ENCODE data around the gene MIER2. TPM values are rescaled to one million over a fixed set of nuclear protein-coding genes. Genes with fewer than 3 reads are reported as not detected.
"Not testable (repeated sequence)": the region's sequence is repeated elsewhere in the genome, so short reads cannot be mapped to it uniquely, and the experiment has no call there.

Gene MIER2
- total RNA-seq, 1 experiment from 2014 or later, result 22.8 TPM

DNA sequence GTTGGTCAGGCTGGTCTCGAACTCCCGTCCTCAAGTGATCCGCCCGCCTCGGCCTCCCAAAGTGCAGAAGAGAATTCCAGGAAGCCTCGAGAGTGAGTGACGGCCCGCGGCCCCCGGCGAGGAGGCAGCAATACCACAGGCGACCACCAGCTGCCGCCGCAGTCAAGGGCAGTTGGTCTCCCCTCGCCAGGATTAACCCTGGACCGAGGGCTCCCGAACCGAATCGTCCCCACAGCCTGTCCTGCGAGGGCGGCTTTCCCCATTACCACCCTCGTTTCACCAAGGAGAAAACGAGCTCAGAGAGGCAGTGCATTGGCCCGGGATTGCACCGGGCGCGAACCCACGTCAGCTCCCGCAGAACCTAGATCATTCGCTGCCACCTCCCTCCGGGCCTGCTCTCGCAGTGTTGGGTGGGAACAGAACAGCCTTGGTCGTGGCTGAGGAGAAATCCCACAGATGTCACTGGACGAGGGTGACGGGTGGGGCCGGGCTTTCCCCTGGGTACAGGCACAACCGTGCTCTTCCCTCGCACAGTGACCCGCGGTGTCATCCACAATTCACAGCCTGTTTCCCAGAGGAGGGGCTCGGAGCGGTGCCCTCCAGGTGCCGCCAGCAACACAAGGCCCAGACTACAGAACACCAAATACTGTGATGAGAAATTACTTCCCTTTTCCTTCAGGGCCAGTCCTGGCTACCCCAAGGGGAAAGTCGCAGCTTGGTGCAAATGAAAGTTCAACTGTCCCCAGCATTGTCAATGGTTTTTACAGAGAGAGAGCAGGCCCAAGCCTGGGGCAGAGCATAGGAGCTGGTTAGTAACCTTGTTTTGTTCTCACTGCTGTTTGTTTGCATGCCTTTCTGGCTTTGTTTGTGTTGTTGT, 39.6 kb upstream of the MIER2 start:
- TF ChIP-seq, protein P1, sequence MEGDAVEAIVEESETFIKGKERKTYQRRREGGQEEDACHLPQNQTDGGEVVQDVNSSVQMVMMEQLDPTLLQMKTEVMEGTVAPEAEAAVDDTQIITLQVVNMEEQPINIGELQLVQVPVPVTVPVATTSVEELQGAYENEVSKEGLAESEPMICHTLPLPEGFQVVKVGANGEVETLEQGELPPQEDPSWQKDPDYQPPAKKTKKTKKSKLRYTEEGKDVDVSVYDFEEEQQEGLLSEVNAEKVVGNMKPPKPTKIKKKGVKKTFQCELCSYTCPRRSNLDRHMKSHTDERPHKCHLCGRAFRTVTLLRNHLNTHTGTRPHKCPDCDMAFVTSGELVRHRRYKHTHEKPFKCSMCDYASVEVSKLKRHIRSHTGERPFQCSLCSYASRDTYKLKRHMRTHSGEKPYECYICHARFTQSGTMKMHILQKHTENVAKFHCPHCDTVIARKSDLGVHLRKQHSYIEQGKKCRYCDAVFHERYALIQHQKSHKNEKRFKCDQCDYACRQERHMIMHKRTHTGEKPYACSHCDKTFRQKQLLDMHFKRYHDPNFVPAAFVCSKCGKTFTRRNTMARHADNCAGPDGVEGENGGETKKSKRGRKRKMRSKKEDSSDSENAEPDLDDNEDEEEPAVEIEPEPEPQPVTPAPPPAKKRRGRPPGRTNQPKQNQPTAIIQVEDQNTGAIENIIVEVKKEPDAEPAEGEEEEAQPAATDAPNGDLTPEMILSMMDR (IDR thresholded peaks at IDR 0.05; ENCODE audit: unreplicated experiment), result no peak
- Mint-ChIP-seq H3K4me1 (ENCODE audit: low read depth, unreplicated experiment) (peaks cover 6% of the 10 kb centered on the region), H3K4me3 (ENCODE audit: low read depth, unreplicated experiment) (no peak overlapping the region), H3K36me3 (ENCODE audit: insufficient read depth, unreplicated experiment) (no peaks in the 10 kb centered on the region), H3K27me3 (ENCODE audit: unreplicated experiment) (no peaks in the 10 kb centered on the region), H3K27ac (ENCODE audit: unreplicated experiment) (no peak overlapping the region), H3K9me3 (ENCODE audit: low read depth, unreplicated experiment) (no peaks in the 10 kb centered on the region)
- CTCF ChIA-PET, result no interaction called here
- no TSS peak for BruUV-seq (replicated peaks)
- intact Hi-C loops (cut with micrococcal nuclease; ENCODE audit: unreplicated experiment), result no loop called here
- no peak for DNase-seq

DNA sequence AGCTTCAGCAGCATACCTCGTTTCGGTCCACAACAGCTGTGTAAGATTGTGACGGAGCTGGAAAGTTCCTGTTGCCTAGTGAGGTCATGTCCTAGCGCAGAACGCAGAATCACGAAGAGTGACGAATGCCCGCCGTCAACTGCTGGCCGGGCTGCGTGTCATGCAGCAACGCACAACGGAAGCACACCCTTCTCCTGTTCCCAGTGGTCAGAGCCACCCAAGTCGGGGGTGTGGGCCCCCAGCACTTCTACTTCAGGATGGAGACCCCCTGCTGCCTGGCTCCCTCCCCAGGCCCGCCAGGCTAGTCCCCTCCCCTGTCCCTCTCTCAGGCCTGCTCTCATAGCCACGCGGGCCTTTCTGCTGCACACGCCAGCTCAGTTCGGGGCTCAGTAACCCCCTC, 38.4 kb upstream of the MIER2 start:
- CTCF ChIA-PET, result no interaction called here
- H3K9me3 Mint-ChIP-seq (ENCODE audit: low read depth, unreplicated experiment), result no peaks in the 10 kb centered on the region
- intact Hi-C loops (cut with micrococcal nuclease; ENCODE audit: unreplicated experiment), result no loop called here
- BruUV-seq (replicated peaks), result no TSS peak
- no peak for DNase-seq
- H3K36me3 Mint-ChIP-seq (ENCODE audit: insufficient read depth, unreplicated experiment), result peaks cover 4% of the 10 kb centered on the region
- no peaks in the 10 kb centered on the region for H3K27me3 Mint-ChIP-seq (ENCODE audit: unreplicated experiment)
- H3K4me3 Mint-ChIP-seq (ENCODE audit: low read depth, unreplicated experiment), result no peak overlapping the region
- H3K4me1 Mint-ChIP-seq (ENCODE audit: low read depth, unreplicated experiment), result peaks cover 6% of the 10 kb centered on the region
- H3K27ac Mint-ChIP-seq (ENCODE audit: unreplicated experiment), result no peak overlapping the region
- TF ChIP-seq, protein P1 (IDR thresholded peaks at IDR 0.05; ENCODE audit: unreplicated experiment), result no peak

DNA sequence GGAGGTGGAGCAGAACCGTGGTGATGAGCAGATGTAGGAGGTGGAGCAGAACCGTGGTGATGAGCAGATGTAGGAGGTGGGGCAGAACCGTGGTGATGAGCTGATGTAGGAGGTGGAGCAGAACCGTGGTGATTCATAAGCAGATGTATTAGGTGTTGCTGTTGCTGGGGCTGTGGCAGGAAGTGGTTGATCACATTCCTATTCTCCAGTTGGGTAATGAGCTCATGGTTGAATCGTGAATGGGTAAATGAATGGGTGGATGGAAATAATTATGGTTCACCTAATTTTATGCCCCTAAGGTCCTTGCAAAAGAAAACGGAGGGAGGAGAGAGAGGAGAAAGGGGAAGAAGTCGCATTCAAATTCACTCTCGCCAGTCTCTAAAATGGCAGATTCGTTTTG, 38.0 kb upstream of the MIER2 start:
- H3K9me3 Mint-ChIP-seq (ENCODE audit: low read depth, unreplicated experiment); H3K4me3 Mint-ChIP-seq (ENCODE audit: low read depth, unreplicated experiment); H3K27ac Mint-ChIP-seq (ENCODE audit: unreplicated experiment); intact Hi-C loops (cut with micrococcal nuclease; ENCODE audit: unreplicated experiment); DNase-seq; CTCF ChIA-PET; H3K27me3 Mint-ChIP-seq (ENCODE audit: unreplicated experiment); BruUV-seq (replicated peaks); H3K36me3 Mint-ChIP-seq (ENCODE audit: insufficient read depth, unreplicated experiment); H3K4me1 Mint-ChIP-seq (ENCODE audit: low read depth, unreplicated experiment): not testable (repeated sequence)

DNA sequence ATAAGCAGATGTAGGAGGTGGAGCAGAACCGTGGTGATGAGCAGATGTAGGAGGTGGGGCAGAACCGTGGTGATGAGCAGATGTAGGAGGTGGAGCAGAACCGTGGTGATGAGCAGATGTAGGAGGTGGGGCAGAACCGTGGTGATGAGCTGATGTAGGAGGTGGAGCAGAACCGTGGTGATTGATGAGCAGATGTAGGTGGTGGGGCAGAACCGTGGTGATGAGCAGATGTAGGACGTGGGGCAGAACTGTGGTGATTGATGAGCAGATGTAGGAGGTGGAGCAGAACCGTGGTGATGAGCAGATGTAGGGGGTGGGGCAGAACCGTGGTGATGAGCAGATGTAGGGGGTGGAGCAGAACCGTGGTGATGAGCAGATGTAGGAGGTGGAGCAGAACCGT, 37.3 kb upstream of the MIER2 start:
- H3K4me3 Mint-ChIP-seq (ENCODE audit: low read depth, unreplicated experiment); BruUV-seq (replicated peaks); DNase-seq; intact Hi-C loops (cut with micrococcal nuclease; ENCODE audit: unreplicated experiment); H3K36me3 Mint-ChIP-seq (ENCODE audit: insufficient read depth, unreplicated experiment); H3K9me3 Mint-ChIP-seq (ENCODE audit: low read depth, unreplicated experiment); H3K4me1 Mint-ChIP-seq (ENCODE audit: low read depth, unreplicated experiment); CTCF ChIA-PET; H3K27me3 Mint-ChIP-seq (ENCODE audit: unreplicated experiment); H3K27ac Mint-ChIP-seq (ENCODE audit: unreplicated experiment): not testable (repeated sequence)

DNA sequence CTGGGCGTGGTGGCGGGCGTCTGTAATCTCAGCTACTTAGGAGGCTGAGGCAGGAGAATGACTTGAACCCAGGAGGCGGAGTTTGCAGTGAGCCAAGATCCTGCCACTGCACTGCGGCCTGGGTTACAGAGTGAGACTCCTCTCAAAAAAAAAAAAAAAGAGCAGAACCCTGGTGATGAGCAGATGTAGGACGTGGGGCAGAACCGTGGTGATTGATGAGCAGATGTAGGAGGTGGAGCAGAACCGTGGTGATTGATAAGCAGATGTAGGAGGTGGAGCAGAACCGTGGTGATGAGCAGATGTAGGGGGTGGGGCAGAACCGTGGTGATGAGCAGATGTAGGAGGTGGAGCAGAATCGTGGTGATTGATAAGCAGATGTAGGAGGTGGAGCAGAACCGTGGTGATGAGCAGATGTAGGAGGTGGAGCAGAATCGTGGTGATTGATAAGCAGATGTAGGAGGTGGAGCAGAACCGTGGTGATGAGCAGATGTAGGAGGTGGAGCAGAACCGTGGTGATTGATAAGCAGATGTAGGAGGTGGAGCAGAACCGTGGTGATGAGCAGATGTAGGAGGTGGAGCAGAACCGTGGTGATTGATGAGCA, 36.1 kb upstream of the MIER2 start:
- intact Hi-C loops (cut with micrococcal nuclease; ENCODE audit: unreplicated experiment); H3K9me3 Mint-ChIP-seq (ENCODE audit: low read depth, unreplicated experiment); H3K36me3 Mint-ChIP-seq (ENCODE audit: insufficient read depth, unreplicated experiment); CTCF ChIA-PET; H3K4me1 Mint-ChIP-seq (ENCODE audit: low read depth, unreplicated experiment); BruUV-seq (replicated peaks); DNase-seq; H3K4me3 Mint-ChIP-seq (ENCODE audit: low read depth, unreplicated experiment); H3K27ac Mint-ChIP-seq (ENCODE audit: unreplicated experiment); H3K27me3 Mint-ChIP-seq (ENCODE audit: unreplicated experiment): not testable (repeated sequence)
